BE2C (cell line): ENCODE measurements around the gene HOTAIR.

Experiments used
- DNase-seq: peaks from one replicate; pipeline ENCODE4 v3.0.0-alpha.2; 2020
- H3K27me3 ChIP-seq: fragments of 250-450 bp; sonication (Bioruptor Pico); 2 replicates; pipeline ENCODE4 v1.5.1; 2020; ENCODE audit warnings: mild to moderate bottlenecking
- H3K36me3 ChIP-seq: fragments of 250-450 bp; sonication (Bioruptor Pico); 2 replicates; pipeline ENCODE4 v1.5.1; 2020; ENCODE audit warnings: mild to moderate bottlenecking
- H3K4me1 ChIP-seq: fragments of 250-450 bp; sonication (Bioruptor Pico); 2 replicates; pipeline ENCODE4 v1.5.1; 2020
- H3K4me3 ChIP-seq: 2 replicates; pipeline ENCODE4 v1.5.1; 2011; ENCODE audit warnings: low read depth, low read length
- H3K9me3 ChIP-seq: fragments of 250-450 bp; sonication (Bioruptor Pico); 2 replicates; pipeline ENCODE4 v1.5.1; 2020
- TF ChIP-seq, protein P1 (sequence below): IDR thresholded peaks from 2 replicates; pipeline ENCODE4 v1.5.1; 2012; ENCODE audit warnings: mild to moderate bottlenecking, low read depth, low read length

HOTAIR gene

DNA sequence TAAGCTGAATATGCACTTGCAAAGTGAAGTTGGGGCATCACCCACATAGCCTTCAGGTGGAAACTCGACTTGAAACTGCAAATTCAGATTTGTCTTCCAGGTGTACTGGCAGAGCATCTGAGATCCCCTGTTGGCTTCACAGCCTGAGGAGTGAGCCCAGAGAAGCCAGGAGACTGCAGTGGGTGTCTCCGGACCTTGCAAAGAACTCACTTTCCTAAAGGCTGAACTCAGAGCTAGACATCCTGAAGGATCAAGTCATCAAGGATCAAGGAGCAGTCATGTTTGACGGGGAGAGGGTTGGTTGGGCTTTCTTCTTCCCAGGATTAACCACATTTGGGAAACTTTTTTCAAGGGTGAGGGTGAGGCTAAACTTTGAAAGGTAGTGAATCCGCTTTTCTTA is 45.2 kb downstream of the HOTAIR start:
- TF ChIP-seq, protein P1, sequence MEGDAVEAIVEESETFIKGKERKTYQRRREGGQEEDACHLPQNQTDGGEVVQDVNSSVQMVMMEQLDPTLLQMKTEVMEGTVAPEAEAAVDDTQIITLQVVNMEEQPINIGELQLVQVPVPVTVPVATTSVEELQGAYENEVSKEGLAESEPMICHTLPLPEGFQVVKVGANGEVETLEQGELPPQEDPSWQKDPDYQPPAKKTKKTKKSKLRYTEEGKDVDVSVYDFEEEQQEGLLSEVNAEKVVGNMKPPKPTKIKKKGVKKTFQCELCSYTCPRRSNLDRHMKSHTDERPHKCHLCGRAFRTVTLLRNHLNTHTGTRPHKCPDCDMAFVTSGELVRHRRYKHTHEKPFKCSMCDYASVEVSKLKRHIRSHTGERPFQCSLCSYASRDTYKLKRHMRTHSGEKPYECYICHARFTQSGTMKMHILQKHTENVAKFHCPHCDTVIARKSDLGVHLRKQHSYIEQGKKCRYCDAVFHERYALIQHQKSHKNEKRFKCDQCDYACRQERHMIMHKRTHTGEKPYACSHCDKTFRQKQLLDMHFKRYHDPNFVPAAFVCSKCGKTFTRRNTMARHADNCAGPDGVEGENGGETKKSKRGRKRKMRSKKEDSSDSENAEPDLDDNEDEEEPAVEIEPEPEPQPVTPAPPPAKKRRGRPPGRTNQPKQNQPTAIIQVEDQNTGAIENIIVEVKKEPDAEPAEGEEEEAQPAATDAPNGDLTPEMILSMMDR, result no peak
- no peaks in the 10 kb centered on the region for H3K4me1 ChIP-seq
- H3K27me3 ChIP-seq, result peaks cover 100% of the 10 kb centered on the region
- H3K9me3 ChIP-seq, result no peaks in the 10 kb centered on the region; the same call in 1 of the 2 replicates
- DNase-seq, result no peak
- H3K36me3 ChIP-seq, result no peaks in the 10 kb centered on the region
- H3K4me3 ChIP-seq, result no peak overlapping the region

DNA sequence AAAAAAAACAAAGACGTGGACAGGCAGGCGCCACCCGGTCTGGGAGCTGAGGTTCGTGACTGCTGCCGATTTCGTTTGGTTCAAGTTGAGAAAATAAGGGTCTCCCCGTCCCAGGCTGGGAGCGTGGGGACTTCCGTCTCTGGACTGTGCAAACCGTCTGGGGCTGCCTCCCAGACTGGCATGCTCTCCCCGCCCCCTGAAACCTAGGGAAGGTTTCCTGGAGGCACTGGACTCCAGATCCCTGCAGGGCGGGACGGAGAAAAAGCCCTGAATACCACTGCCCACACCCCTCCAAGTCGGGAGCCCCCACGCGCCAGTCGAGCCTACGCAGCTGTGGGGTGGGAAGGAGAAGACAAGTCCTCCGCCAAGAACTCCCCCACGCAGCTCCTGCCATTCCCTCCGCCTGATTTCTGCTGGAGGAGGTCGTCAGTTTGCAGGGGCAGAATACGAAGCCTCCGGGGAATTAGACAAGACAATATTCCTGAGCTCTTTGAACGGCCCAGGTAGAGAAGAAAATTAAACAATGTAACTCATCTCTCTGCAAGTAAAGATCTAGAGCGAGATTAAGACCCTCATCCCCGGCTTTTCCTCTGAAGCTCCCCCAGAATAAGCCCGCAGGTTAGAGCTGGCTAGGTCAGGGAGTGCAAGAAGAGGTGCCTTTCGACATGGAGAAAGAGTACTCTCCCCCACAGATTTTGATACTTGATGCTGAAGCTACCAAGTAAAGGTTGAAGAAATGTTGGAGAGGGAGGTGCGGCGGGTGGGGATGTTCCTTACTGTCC is 46.5 kb downstream of the HOTAIR start:
- TF ChIP-seq, protein P1, result no peak
- Histone ChIP-seq H3K27me3 (peaks cover 100% of the 10 kb centered on the region), H3K36me3 (no peaks in the 10 kb centered on the region), H3K4me1 (no peaks in the 10 kb centered on the region), H3K4me3 (no peak overlapping the region), H3K9me3 (no peaks in the 10 kb centered on the region; the same call in 1 of the 2 replicates)
- no peak for DNase-seq

DNA sequence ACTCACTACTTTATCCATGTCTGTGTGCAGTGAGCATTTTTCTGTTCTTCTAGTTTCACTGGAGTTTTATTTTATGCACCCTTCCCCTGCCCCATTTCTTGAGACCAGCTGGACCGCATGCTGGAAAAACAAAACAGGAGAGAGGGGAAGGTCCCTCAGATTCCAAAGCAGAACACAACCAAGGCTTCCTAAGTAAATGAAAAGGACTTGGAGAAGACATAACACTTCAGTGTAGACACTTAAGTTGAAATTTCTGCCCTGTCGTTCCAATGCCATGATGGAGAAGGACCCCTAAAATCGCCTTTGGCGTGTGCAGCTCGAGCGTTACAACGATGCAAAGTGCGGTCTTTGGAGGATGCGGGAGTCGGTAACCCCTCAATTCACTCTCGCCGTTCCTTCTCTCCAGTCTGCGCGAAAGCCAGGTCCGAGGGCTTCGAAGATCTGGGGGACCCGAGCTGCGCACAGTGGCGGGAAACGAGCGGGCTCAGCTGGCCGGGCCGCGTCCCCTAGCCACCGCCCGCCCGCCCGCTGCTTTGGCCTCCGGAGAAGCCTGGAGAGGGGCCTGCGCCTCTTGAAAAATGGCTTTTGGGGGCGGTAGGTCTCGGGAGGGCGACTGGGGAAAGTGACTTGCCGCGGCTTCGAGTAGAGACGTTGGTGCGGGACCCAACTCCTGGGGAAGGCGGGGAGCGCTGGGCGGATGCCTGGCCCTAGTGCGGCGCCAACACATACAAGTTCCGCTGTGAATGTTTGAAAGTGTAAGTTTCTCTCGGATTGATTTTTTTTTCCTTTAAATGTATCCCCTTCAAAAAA is 47.3 kb downstream of the HOTAIR start:
- Histone ChIP-seq H3K4me3 (no peak overlapping the region), H3K9me3 (no peaks in the 10 kb centered on the region; the same call in 1 of the 2 replicates), H3K27me3 (peaks cover 100% of the 10 kb centered on the region), H3K4me1 (no peaks in the 10 kb centered on the region), H3K36me3 (no peaks in the 10 kb centered on the region)
- TF ChIP-seq, protein P1, result no peak
- DNase-seq, result no peak

DNA sequence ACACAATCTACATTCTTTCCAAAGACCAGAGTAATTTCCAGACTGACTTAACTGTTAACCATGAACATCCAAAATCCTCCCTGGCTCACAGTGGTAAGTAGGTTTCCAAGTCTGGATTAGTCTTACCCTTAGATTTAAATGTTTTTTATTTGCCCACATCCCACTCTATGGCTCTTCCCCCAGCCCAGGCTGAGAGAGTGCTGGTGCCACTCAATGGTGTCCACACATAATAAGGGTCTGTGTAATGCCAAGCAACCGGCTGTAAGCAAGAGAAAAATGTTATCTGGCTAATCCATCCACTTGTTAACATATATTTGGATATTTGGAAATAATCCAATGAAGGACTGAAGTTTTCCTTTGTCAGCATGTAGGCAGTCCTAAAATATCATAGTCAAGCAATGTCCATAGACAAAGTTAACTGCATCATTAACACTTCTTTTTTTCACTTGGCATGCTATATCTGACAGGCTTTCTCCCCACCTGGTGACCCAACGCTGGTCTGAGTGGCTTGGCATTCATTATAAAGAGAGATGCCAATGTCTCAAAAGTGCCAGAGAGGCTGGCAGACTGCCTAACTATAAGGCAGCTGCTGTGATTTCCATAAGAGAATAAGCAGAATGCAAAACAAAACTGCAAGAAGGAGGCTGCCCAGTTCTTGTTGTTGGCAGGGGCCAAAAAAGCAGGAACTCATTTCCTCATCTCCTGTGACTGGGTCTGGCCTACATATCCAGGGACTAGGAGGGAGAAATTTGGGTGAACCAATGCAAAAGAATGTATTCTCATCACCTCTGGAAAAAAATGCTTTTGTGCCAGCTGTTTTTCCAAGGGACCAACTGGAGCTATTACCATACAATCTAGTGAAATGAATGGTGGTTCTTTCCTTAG is 50.0 kb downstream of the HOTAIR start:
- Histone ChIP-seq H3K36me3 (no peaks in the 10 kb centered on the region), H3K4me3 (no peak overlapping the region), H3K27me3 (peaks cover 100% of the 10 kb centered on the region), H3K9me3 (no peaks in the 10 kb centered on the region; the same call in 1 of the 2 replicates), H3K4me1 (no peaks in the 10 kb centered on the region)
- TF ChIP-seq, protein P1, result no peak
- DNase-seq, result no peak

DNA sequence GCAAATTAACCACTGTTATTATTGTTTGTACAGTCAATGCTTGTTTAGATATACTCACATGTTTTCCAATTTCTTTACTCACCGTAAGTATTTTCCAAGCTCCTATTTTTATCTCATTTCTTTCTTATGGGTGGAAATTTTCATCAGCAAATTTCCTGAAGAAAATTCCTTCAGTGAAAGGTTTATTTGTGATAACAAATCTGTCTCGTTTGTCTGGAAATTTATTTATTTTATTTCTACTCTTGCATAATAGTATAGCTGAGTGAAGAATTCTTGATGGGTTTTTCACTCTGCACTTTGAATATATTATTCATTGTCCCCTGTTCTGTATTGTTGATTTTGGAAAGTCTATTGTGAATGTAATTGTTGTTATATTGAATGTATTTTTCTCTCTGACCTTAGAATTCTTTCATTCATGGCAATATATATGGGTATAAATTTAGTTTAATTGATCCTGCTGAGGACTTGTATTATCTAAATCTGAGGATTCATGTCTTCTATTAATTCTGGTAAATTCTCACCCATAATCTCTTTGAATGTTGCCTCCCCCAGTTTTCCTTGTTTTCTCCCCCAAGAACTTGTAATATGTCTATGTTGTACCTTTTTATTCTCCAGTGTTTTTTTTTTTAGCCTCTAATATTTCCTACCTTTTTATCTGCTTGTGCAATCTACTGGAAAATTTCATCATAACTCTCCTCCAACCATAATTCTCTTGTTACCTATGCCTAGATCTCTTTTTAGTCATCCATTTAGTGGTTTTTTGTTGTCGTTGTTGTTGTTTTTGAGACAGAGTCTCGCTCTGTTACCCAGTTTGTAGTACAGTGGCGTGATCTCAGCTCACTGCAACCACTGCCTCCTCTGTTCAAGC is 57.7 kb downstream of the HOTAIR start:
- H3K27me3 ChIP-seq, result peaks cover 99% of the 10 kb centered on the region
- TF ChIP-seq, protein P1, result no peak
- no peaks in the 10 kb centered on the region for H3K4me1 ChIP-seq
- DNase-seq, result no peak
- H3K9me3 ChIP-seq, result no peaks in the 10 kb centered on the region
- H3K4me3 ChIP-seq, result no peak overlapping the region
- H3K36me3 ChIP-seq, result no peaks in the 10 kb centered on the region
